HL-60 (cell line): Measurements from ENCODE around the gene PYGB.
"Not testable (repeated sequence)": the region's sequence is repeated elsewhere in the genome, so short reads cannot be mapped to it uniquely, and the experiment has no call there.

Source experiments
- DNase-seq, 2 experiments: peaks; one replicate each; pipeline ENCODE4 v3.0.0-alpha.2; 2010 to 2020; ENCODE audit warnings: low read depth in 1 of 2, low spot score in 1 of 2
- H3K27ac ChIP-seq: fragments of 250-450 bp; sonication (Bioruptor Pico); replicated peaks from 2 replicates; pipeline ENCODE4 v1.5.1; 2020; ENCODE audit warnings: mild to moderate bottlenecking, moderate library complexity
- H3K27me3 ChIP-seq: fragments of 250-450 bp; sonication (Bioruptor Pico); 2 replicates; pipeline ENCODE4 v1.5.1; 2021; ENCODE audit warnings: mild to moderate bottlenecking, moderate library complexity; ENCODE audit not compliant: insufficient read depth, poor library complexity, severe bottlenecking
- H3K4me3 ChIP-seq: replicated peaks from 2 replicates; pipeline ENCODE4 v1.5.1; 2011; ENCODE audit warnings: mild to moderate bottlenecking, control low read depth, low read length; ENCODE audit not compliant: insufficient read depth
- CTCF ChIP-seq: IDR thresholded peaks from one replicate; pipeline ENCODE4 v1.5.1; 2011; ENCODE audit warnings: low read length, control low read depth, inconsistent platforms; ENCODE audit not compliant: insufficient read depth
- GABPA ChIP-seq: IDR thresholded peaks from 2 replicates; pipeline ENCODE4 v1.6.1; 2012; ENCODE audit warnings: low read depth
- POLR2AphosphoS5 ChIP-seq: IDR thresholded peaks from 2 replicates; pipeline ENCODE4 v1.6.1; 2012; ENCODE audit warnings: low read depth
- REST ChIP-seq: IDR thresholded peaks from 2 replicates; pipeline ENCODE4 v1.6.1; 2012; ENCODE audit warnings: low read depth; ENCODE audit not compliant: insufficient replicate concordance
- SPI1 ChIP-seq: IDR thresholded peaks from 2 replicates; pipeline ENCODE4 v1.6.1; 2012; ENCODE audit warnings: low read depth, mild to moderate bottlenecking, borderline replicate concordance

PYGB gene

GRCh38 chr20:25258828-25259227, 10.9 kb downstream of the PYGB start:
- H3K27me3 ChIP-seq = no peaks in the 10 kb centered on the region
- H3K4me3 ChIP-seq = no peak overlapping the region
- no peak for DNase-seq
- H3K27ac ChIP-seq = no peak overlapping the region
- TF ChIP-seq SPI1 = no peak
- TF ChIP-seq REST = no peak
- TF ChIP-seq CTCF = no peak
- no peak for TF ChIP-seq POLR2AphosphoS5
- no peak for TF ChIP-seq GABPA

- Histone ChIP-seq H3K27me3 (no peaks in the 10 kb centered on the region), H3K4me3 (no peak overlapping the region), H3K27ac (no peak overlapping the region)
- no peak for TF ChIP-seq REST
- TF ChIP-seq POLR2AphosphoS5 = no peak
- no peak for TF ChIP-seq GABPA
- no peak for TF ChIP-seq SPI1
- TF ChIP-seq CTCF = no peak
- no peak for DNase-seq
Measured at GRCh38 chr20:25259358-25259757, 11.5 kb downstream of the PYGB start.

- no peak overlapping the region for H3K4me3 ChIP-seq
- DNase-seq = no peak
- H3K27me3 ChIP-seq = no peaks in the 10 kb centered on the region
- H3K27ac ChIP-seq = no peak overlapping the region
- TF ChIP-seq REST (no peak), POLR2AphosphoS5 (no peak), CTCF (no peak), SPI1 (no peak), GABPA (no peak)
Measured at GRCh38 chr20:25259788-25260254, 11.9 kb downstream of the PYGB start.

- not testable (repeated sequence) for H3K27ac ChIP-seq, H3K27me3 ChIP-seq, DNase-seq, H3K4me3 ChIP-seq
Measured at GRCh38 chr20:25260770-25261437, 13.0 kb downstream of the PYGB start.
